Left renal pelvis (tissue), 4 donors: Measurements from ENCODE around the gene PALM. TPM values are rescaled to one million over a fixed set of nuclear protein-coding genes. Genes with fewer than 3 reads are reported as not detected.
"Not testable (repeated sequence)": the region's sequence is repeated elsewhere in the genome, so short reads cannot be mapped to it uniquely, and the experiment has no call there.

Experiments used
- DNase-seq, 4 donors: peaks; one replicate each; pipeline ENCODE4 v3.0.0-alpha.2; 2013; ENCODE audit warnings: low read depth in 4 of 4, low spot score in 3 of 4
- polyA plus RNA-seq, 4 donors: library from polyadenylated mRNA; unstranded; fragments of 120-200 nt; gene quantifications; one replicate each; pipeline ENCODE4 v1.2.1, GENCODE V29; 2013; ENCODE audit not compliant: insufficient read length in 4 of 4

PALM gene, protein sequence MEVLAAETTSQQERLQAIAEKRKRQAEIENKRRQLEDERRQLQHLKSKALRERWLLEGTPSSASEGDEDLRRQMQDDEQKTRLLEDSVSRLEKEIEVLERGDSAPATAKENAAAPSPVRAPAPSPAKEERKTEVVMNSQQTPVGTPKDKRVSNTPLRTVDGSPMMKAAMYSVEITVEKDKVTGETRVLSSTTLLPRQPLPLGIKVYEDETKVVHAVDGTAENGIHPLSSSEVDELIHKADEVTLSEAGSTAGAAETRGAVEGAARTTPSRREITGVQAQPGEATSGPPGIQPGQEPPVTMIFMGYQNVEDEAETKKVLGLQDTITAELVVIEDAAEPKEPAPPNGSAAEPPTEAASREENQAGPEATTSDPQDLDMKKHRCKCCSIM
- polyA plus RNA-seq, result 100 to 1,000 TPM in 1 of 4 donors, 10 to 100 TPM in 3; 63.6 to 111 (median 78.1) TPM

- DNase-seq, result no peak
Measured at GRCh38 chr19:708154-709143, at the start of gene PALM. Gene PALM, plus strand, starts transcription at chr19:708935. Its CDS starts 212 bp downstream, at chr19:709147.

DNA sequence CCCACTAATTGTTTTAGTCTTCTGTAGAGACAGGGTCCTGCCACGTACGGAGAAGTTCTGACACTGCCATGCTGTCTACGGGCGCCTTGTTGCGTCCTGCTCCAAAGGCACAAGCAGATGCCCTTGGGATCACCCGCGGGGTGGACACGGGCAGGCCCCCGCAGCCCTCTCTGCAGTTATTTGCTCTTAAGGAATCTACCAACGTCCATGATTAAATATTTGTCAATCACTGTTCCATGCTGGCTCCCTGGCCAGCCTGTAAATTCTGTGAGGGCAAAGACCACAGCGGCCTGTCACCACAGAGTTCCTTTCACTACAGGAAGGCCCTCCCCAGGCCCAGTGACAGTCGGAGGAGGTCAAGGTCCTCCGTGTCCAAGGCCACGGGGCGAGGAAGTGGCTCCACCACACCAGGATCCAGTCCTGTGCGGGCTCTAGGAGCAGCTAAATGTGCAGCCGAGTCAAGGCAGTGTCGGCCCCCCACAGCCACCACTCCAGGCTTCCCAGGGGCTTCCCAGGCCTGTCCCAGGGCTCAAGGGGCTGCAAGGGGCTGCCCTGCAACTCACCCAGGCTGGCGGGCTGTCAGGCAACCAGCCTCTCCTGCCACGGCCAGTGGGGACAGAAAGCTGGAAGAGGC, 47.8 kb upstream of the PALM start:
- no peak for DNase-seq

GRCh38 chr19:661427-662196, 47.1 kb upstream of the PALM start:
- no peak for DNase-seq

DNA sequence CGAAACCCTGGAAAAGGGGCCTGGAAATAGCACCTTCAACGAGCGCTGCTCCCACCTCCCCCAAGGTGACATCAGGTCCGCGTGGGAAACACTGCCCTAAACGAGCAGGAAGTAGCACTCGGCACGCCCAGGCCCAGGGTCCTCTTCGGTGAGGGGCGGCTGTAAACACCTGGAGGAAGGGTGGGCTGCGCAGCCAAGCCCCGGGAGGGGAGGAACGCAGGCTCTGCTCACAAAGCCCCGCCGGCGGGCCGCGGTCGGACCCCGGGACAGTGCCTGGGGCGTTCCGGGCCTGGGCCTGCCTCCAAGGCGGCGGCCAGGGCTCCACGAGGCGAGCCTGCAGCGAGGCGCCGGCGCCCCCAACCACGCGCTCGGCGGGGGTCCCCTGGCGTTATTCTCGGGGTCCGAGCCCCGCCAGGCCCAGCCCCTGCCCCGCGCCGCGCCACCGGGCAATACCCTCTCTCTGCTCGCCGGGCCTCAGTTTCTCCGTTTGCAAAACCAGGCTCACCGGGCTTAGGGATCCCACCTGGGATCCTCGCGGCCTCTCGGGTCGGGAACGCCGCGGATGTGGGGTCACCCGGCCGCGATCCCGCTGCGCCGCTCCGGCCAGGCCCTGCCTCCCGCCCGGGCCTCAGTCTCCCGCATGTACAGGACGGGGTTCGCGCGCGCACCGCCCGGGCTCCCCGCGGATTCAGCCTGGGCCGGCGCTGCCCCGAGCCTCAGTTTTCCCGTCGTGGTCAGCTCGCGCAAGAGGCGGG, 46.4 kb upstream of the PALM start:
- no peak for DNase-seq

DNA sequence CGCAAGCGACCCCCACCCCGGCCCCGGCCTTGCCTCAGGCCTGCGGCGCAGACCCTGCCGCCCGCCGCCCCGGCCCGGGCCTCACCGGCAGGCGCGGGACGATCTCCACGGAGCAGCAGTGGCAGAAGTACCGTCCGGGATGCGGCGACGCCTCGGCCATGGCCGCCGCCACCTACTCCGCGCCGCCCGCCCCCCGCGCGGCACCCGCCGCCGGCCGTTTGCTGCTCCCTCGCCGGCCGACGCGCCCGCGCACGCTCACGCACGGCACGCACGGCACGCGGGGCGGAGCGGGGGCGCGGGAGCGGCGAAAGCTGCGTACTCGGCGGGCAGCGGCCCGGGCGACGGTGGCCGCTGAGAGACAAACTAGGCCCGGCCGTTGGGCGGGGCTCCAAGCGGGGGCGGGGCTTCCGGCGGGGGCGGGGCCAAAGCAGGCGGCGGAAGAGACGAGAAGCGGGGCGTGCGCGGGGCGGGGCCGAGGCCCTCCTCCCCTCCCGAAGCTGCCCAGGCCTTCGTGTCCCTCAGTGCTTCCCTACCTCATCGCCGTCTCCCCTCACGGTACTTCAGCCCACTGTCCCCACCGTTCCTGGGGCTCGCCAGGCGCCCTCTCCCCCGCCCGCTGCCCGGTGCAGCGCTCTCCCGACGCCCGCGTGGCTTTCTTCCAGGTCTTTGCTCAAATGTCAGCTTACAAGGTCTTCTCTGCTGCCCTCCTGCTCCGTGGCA, 45.6 kb upstream of the PALM start, which contains the start of gene RNF126:
Gene RNF126, minus strand, starts transcription at position 253 of the 720 bp plus-strand sequence. Its CDS starts 93 bp downstream, at position 160.
- peak; percentile 52 to 80 (median 76) for DNase-seq

GRCh38 chr19:663682-664117, 45.0 kb upstream of the PALM start:
- no peak for DNase-seq

- DNase-seq, result peak in 3 of 4 donors; percentile 54 to 71 (median 66)
Measured at GRCh38 chr19:664913-665443, 43.8 kb upstream of the PALM start.

DNA sequence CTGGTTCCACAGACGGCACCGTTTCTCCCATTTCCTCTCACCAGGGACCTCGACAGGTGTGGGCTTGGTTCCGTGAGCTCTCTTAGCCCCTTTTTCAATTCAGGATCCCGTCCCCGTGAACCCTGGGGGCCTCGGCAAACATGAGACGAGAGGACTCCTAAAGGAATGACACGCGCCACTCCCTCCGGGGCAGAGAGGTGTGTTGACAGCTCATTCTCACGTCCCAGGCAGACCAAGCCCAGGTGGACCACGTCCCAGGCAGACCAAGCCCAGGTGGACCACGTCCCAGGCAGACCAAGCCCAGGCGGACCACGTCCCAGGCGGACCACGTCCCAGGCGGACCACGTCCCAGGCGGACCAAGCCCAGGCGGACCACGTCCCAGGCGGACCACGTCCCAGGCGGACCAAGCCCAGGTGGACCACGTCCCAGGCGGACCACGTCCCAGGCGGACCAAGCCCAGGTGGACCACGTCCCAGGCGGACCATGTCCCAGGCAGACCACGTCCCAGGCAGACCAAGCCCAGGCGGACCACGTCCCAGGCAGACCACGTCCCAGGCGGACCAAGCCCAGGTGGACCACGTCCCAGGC, 41.7 kb upstream of the PALM start:
- DNase-seq, result not testable (repeated sequence)

- not testable (repeated sequence) for DNase-seq
Measured at GRCh38 chr19:668675-669434, 39.9 kb upstream of the PALM start.

DNA sequence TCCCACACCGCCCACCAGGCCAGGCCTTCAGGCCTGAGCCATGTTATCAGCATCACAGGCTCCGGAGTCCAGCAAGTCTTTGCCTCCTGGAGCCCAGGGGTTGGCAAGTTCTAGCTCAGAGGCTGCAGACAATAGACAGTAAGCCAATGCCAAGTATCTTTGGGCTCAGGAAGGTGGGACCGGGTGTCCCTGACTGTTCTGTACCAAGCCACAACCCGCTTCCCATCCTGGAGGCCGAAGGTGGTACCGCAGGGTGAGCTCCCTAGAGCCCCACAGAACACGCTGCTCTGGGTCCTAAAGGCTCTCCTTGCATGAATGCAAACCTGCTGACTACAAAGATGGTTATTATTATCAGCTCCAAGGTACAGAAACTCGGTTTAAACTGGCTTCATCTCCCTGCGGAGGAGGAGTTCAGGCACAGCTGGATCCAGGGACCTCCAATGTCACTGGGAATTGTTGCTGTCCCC, 38.1 kb upstream of the PALM start:
- no peak for DNase-seq

DNA sequence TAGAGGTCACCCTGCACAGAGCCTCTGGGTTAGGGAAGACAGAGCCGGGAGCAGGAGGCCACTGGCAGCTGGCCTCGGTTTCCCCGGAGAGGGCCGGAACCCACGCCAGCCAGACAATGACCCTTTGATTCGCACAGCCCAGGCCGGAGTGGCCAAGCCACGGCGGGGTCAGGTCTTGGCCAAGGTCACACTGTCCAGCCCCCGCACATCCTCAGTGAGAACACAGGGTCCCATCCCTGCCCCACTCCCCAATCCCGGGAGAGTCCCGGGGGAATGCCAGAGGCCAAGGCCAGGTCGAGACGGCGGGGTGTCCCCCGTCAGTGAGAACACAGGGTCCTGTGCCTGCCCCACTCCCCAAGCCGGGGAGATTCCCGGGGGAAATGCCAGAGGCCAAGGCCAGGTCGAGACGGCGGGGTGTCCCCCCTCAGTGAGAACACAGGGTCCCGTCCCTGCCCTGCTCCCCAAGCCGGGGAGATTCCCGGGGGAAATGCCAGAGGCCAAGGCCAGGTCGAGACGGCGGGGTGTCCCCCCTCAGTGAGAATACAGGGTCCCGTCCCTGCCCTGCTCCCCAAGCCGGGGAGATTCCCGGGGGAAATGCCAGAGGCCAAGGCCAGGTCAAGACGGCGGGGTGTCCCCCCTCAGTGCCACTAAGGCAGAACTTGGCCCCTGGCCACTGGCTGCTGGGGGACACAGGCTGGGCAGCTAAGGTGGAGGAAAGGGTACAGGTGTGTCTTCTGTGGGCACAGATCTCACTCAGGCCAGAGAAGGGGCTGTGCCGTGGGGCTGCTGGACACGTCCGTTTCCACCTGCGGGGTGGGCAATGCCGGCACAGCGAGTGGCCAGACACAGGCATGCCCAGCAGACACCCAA, 34.2 kb upstream of the PALM start:
- DNase-seq, result no peak

GRCh38 chr19:676007-676338, 32.8 kb upstream of the PALM start:
- DNase-seq, result no peak

DNA sequence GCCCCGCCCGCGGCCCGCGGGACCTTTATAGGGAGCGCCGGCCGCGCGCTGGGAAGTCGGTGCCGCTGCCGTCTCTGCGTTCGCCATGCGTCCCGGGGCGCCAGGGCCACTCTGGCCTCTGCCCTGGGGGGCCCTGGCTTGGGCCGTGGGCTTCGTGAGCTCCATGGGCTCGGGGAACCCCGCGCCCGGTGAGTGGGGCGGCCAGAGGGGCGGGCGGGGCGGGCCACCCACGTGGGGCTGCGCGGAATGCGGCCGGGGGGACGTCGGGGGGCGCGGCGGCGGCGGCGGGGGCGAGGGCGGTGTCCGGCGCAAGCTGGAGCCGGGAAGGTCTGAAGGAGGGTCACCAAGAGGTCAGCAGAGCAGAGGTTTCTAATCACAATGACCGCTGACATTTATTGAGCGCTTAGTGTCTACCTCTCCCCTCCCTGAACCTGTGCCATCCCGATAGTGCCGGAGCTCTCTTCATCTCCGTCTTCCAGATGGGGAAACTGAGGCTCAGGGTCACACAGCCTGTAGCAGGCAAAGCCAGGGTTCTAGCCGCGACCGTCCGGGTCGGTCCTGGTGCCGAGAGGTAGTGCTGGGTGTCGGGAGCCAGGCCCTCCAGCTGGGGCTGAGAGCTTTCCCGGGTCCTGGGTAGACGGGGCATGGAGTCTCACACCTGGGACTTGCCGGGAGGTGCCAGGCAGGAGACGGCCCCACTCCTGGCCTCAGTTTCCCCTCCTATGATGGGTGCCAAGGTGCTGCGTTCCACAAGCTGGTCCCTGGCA, 32.2 kb upstream of the PALM start, which contains the start of gene FSTL3:
Gene FSTL3, plus strand, starts transcription at position 54 of the 767 bp plus-strand sequence. Its CDS starts 32 bp downstream, at position 86.
- DNase-seq, result no peak

GRCh38 chr19:677201-677600, 31.5 kb upstream of the PALM start:
- no peak for DNase-seq
